ENCODE data around the gene CDK14.

The CDK14 gene

DNA sequence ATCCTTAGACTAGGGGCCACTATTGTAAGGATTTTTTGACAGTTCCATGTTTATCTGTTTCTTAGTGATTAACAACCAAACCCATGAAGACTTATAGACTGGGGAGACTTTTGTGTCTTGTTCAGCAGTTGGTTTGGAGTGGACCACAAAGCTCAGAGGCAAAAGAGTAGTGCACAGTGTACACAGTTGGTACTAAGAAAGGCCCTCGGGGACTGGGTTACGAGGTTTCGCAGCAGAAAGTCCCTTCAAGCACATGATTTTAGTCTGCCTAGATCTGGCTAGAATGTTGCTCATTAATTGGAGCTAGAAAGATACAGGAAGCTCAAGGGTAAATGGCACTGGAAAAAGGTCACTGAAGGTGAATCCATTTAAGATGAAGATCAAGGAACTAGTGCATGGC lies 35.4 kb downstream of the CDK14 start:
- TF ChIP-seq, protein P1, sequence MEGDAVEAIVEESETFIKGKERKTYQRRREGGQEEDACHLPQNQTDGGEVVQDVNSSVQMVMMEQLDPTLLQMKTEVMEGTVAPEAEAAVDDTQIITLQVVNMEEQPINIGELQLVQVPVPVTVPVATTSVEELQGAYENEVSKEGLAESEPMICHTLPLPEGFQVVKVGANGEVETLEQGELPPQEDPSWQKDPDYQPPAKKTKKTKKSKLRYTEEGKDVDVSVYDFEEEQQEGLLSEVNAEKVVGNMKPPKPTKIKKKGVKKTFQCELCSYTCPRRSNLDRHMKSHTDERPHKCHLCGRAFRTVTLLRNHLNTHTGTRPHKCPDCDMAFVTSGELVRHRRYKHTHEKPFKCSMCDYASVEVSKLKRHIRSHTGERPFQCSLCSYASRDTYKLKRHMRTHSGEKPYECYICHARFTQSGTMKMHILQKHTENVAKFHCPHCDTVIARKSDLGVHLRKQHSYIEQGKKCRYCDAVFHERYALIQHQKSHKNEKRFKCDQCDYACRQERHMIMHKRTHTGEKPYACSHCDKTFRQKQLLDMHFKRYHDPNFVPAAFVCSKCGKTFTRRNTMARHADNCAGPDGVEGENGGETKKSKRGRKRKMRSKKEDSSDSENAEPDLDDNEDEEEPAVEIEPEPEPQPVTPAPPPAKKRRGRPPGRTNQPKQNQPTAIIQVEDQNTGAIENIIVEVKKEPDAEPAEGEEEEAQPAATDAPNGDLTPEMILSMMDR (IDR thresholded peaks at IDR 0.05), result no peak

DNA sequence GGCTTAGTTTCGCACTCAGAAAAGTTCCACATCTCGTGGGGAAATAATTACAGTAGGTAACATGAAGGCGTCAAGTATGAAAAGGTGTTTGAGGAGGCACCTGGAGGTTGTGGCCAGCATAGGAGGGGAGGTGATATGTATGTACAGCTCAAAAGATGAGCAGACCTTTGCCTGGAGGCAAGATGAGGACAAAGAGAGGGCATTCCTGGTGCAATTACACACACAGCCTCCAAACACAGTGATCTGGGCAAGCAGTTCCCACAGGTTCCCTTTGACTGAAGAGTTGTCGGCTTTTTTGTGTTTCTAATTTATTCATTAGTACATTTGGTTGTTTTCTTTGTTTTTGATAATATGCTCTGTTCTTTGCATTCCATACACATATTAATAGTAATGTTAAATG lies 46.9 kb downstream of the CDK14 start:
- TF ChIP-seq, protein P1 (IDR thresholded peaks at IDR 0.05), result no peak

DNA sequence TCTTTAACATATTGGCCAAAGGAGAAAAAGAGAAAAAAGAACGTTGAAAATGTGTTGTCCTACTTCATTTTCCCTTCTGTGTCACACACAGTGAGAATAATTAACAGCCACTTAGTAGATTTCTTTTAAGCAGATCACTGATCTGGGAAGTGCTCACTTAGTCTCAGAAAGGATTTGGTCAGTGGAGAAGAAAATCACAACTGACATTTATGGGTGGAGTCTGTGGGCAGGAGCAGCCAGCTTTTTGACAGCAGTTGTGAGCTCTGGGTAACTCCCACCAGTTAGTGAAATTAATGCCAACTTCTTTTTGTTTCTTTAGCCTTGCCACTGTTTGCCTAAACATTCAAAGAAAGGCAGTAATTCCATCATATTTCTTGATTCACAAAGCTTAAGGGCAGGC lies 49.7 kb downstream of the CDK14 start:
- TF ChIP-seq, protein P1 (IDR thresholded peaks at IDR 0.05), result no peak

DNA sequence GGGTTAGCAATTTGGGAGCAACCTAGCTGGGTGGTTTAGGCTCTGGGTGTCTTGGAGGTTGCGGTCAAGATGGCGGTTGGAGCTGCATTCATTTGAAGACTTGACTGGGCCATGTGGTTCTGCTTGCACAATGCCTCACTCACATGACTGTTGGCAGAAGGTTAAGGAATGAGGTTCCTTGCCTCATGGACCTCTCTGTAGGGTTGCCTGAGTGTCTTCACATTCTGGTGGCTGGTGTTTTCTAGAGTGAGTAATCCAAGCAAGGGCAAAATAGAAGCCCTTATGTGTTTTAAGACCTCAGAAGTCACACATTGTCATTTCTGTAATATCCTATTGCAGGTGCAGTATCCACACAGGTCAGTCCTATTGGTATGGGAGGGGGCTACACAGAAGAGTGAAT lies 52.0 kb downstream of the CDK14 start:
- TF ChIP-seq, protein P1 (IDR thresholded peaks at IDR 0.05), result no peak

DNA sequence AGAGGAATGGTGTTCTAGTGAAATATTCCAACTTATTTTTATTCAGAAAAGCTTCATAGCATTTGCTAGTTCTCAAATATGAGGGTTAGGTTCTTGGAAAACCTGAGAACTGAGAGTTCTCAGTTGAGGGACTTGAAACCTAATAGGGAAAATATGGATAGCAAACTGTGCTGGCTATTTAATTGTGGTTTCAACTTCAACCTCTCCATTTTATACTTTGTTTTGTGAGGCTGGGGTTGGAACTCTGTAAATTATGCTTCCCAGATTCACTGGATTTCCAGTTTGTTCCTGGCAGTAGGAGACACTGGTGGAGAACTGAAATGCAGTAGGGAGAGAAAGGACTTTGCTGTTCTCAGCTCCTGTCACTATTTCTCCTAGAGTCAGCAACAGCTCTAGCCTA lies 52.7 kb downstream of the CDK14 start:
- TF ChIP-seq, protein P1 (IDR thresholded peaks at IDR 0.05), result no peak

DNA sequence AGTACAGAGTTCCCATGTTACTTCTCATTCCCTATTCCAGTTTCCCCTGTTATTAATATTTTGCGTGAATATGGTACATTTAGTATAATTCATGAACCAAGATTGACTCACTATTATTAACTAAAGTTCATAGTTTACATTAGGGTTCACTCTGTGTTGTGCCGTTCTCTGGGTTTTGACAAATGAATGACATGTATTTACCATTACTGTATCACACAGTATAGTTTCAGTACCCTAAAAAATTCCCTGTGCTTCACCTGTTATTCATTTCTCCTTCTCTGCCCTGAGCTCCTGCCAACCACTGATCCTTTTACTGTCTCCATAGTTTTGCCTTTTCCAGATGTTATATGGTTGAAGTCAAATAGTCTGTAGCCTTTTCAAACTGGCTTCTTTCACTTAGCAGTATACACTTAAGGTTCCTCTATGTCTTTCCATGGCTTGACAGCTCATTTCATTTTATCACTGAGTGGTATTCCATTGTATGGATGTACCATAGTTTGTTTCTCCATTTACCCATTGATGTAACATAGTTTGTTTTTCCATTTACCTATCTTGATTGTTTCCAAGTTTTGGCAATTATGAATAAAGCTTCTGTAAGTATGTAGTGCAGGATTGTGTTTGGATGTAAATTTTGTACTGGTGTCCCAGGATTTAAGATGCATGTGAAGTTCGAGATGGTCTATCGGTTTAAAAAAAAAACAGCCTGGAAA lies 58.8 kb downstream of the CDK14 start:
- TF ChIP-seq, protein P1 (IDR thresholded peaks at IDR 0.05), result no peak

DNA sequence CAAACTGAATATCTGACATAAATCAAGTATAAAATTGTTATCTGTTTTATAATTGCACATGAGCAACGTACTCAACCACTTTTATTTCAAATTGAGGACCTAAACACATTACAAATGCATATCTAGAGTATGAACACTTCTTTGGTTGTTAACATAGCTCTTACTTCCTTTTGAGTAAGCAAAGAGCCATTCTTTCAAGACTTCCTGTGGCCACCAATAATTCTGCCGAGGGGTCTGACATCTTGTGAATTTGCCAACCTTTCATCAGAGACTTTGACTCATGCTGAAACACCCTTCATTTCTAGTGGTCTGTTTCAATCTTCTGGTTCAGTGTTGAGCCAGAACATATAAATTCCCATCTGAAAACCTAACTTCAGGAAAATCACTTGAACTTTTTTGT lies 59.4 kb downstream of the CDK14 start:
- TF ChIP-seq, protein P1 (IDR thresholded peaks at IDR 0.05), result no peak

DNA sequence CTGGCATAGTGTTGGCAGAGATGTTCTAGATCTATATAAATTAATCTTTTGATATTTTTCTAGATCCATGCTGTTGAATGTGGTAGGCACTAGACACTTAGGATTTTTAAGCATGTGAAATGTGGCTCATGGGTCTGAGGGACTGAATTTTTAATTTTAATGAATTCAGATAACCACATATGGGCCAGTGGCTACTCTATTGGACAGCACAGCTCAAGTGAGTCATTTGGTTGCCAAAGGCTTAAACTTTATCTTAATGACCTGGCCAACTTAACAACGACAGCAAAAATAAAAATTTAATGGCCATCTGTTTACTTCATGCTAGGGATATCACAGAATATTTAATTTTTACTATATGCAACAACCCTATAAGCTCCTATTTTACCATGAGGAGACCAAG lies 61.4 kb downstream of the CDK14 start:
- TF ChIP-seq, protein P1 (IDR thresholded peaks at IDR 0.05), result no peak

All from LNCAP (cell line).